ENCODE measurements around the gene CRLF1.

GRCh38 chr19:18612772-18613588 lies 6.4 kb upstream of the CRLF1 start, which contains the start of gene TMEM59L:
- TF ChIP-seq CTCF (conservative IDR thresholded peaks at IDR 0.05; ENCODE audit: low read length) (no peak), EZH2phosphoT487 (IDR thresholded peaks at IDR 0.05; ENCODE audit: borderline replicate concordance, low read depth, low read length) (no peak; the same call in 1 of the 2 replicates)
